NB4 (cell line): ENCODE results near the gene WWP2.

ENCODE experiments used
- MAX ChIP-seq: IDR thresholded peaks from 2 replicates; pipeline ENCODE4 v1.6.1; 2011; ENCODE audit warnings: low read depth, low read length
- POLR2A ChIP-seq: IDR thresholded peaks from 2 replicates; pipeline ENCODE4 v1.6.1; 2011; ENCODE audit warnings: mild to moderate bottlenecking; ENCODE audit not compliant: insufficient read length; ENCODE audit errors: extremely low read depth
- TF ChIP-seq, protein P1 (sequence below): IDR thresholded peaks from one replicate; pipeline ENCODE4 v1.5.1; 2012; ENCODE audit warnings: low read depth, low read length

DNA sequence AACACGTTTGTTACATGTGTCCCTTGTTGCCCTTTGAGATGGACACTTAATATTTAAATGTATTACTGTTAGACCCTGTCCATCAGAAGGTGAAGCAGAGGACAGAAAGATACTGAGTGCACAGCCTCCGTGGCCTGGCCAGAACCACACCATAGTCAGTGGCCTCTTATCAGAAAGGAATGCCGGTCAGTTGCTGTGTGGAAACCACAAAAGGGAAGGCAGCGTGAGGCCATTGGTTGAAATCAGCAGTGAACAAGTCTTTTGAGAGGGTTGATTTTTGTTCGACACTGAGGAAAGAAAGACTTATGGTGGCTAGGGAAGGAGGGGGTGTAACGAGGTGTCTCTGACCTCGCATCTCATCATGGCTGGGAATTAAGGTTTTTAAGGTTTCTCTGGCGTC lies 103.6 kb downstream of the WWP2 start:
- TF ChIP-seq, protein P1, sequence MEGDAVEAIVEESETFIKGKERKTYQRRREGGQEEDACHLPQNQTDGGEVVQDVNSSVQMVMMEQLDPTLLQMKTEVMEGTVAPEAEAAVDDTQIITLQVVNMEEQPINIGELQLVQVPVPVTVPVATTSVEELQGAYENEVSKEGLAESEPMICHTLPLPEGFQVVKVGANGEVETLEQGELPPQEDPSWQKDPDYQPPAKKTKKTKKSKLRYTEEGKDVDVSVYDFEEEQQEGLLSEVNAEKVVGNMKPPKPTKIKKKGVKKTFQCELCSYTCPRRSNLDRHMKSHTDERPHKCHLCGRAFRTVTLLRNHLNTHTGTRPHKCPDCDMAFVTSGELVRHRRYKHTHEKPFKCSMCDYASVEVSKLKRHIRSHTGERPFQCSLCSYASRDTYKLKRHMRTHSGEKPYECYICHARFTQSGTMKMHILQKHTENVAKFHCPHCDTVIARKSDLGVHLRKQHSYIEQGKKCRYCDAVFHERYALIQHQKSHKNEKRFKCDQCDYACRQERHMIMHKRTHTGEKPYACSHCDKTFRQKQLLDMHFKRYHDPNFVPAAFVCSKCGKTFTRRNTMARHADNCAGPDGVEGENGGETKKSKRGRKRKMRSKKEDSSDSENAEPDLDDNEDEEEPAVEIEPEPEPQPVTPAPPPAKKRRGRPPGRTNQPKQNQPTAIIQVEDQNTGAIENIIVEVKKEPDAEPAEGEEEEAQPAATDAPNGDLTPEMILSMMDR = no peak
- TF ChIP-seq POLR2A (no peak), MAX (no peak)
